ENCODE data around the gene RAPGEF3. TPM values are rescaled to one million over a fixed set of nuclear protein-coding genes. Genes with fewer than 3 reads are reported as not detected.

RAPGEF3 gene
- total and polyA plus RNA-seq, 3 donors from 2014 or later: 13.9 to 30.2 (median 24.6) TPM

DNA sequence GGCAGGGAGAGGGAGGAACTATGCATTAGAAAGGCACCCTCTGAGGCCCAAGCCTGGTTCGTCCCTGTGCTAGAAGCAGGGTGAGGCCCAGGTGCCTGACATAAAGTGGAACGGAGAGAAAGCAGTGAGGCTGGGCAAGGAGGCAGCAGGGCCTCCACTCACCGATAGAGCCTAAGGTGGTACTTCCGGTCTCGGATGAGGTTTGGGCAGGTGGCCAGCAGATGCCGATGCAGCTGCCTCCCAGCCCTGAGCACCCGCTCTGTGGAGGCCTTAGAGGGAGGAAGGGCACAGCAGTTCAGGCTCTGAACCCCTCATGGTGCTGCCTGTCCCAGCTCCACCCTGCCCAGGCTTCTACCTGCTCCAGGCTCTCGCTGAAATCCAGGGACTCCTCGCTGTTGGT is 7.1 kb downstream of the RAPGEF3 start:
- Histone ChIP-seq H3K9me3 (no peaks in the 10 kb centered on the region), H3K4me1 (peaks cover 29% of the 10 kb centered on the region), H3K36me3 (ENCODE audit: low read depth, missing control alignments) (no peaks in the 10 kb centered on the region), H3K27me3 (no peaks in the 10 kb centered on the region), H3K4me3 (no peak overlapping the region), H3K27ac (no peak overlapping the region)
- TF ChIP-seq, protein P1, sequence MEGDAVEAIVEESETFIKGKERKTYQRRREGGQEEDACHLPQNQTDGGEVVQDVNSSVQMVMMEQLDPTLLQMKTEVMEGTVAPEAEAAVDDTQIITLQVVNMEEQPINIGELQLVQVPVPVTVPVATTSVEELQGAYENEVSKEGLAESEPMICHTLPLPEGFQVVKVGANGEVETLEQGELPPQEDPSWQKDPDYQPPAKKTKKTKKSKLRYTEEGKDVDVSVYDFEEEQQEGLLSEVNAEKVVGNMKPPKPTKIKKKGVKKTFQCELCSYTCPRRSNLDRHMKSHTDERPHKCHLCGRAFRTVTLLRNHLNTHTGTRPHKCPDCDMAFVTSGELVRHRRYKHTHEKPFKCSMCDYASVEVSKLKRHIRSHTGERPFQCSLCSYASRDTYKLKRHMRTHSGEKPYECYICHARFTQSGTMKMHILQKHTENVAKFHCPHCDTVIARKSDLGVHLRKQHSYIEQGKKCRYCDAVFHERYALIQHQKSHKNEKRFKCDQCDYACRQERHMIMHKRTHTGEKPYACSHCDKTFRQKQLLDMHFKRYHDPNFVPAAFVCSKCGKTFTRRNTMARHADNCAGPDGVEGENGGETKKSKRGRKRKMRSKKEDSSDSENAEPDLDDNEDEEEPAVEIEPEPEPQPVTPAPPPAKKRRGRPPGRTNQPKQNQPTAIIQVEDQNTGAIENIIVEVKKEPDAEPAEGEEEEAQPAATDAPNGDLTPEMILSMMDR (IDR thresholded peaks at IDR 0.05): no peak
- no peak for TF ChIP-seq POLR2A (IDR thresholded peaks at IDR 0.05)
- intact Hi-C loops (cut with DNase I; ENCODE audit: low total_unique reads): no loop called here
- no peak for DNase-seq
- 80 to 83% methylated on average over 7 to 8 of the region's 9 CpGs for WGBS, 2 donors

DNA sequence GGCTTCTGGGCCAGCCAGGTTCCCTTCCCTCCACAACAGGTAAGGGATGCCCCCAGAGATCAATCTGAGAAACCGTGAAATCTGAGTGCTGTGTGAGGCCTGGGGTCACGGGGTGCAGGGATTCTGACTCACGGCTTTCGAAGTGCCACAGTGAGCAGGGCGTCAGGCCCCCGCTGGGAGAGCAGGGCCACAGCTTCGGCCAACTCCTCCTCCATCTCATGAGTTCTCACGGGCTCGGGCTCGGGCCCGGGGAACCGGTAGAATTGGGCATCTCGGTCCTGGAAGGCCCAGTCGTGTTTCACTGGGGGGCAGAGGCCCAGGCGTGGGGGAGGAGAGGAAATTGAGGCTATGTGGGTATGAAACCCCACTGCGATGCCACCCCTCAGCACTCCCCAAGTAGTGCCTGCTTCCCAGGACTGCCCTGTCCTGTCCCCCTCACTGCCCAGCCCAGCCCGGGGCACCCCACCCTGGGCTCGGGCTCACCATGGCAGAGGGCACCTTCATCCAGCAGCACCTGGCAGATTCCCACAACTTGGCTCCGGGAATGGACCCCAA is 7.7 kb downstream of the RAPGEF3 start:
- Histone ChIP-seq H3K4me1 (peaks cover 29% of the 10 kb centered on the region), H3K27me3 (no peaks in the 10 kb centered on the region), H3K4me3 (no peak overlapping the region), H3K27ac (no peak overlapping the region), H3K9me3 (no peaks in the 10 kb centered on the region), H3K36me3 (ENCODE audit: low read depth, missing control alignments) (no peaks in the 10 kb centered on the region)
- WGBS, 2 donors: 78 to 88% methylated on average over 4 to 19 of the region's 19 CpGs
- intact Hi-C loops (cut with DNase I; ENCODE audit: low total_unique reads): no loop called here
- TF ChIP-seq, protein P1 (IDR thresholded peaks at IDR 0.05): no peak
- TF ChIP-seq POLR2A (IDR thresholded peaks at IDR 0.05): no peak
- no peak for DNase-seq

DNA sequence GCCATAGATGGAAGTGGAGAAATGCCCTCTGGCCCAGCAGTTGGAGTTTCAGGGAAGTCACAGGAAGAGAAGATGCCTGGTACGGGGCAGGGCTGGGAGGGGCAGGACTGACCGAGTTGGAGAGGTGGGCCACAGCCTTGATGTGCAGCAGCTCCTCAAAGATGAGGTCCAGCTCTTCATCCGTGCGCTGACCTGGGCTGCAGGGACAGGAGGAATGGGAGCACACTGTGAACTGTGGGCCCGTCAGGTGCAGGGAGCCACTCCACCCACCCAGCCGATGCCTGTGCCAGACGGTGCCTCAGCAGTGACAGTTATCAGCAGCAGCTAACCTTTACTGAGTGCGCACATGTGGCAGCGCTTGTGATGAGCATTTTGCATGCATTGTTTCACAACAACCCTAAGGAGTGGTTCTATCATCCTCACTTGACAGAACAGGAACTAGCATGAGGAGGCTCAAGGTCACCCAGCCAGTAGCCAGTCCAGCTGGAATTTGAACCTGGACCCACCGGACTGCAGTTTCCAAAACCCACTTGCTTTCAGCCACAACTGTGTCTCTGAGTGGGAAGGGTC is 8.4 kb downstream of the RAPGEF3 start:
- no peak overlapping the region for H3K4me3 ChIP-seq
- intact Hi-C loops (cut with DNase I; ENCODE audit: low total_unique reads): no loop called here
- H3K27me3 ChIP-seq: no peaks in the 10 kb centered on the region
- no peaks in the 10 kb centered on the region for H3K36me3 ChIP-seq (ENCODE audit: low read depth, missing control alignments)
- DNase-seq: no peak
- no peaks in the 10 kb centered on the region for H3K9me3 ChIP-seq
- H3K4me1 ChIP-seq: peaks cover 23% of the 10 kb centered on the region
- no peak for TF ChIP-seq POLR2A (IDR thresholded peaks at IDR 0.05)
- TF ChIP-seq, protein P1 (IDR thresholded peaks at IDR 0.05): no peak
- no peak overlapping the region for H3K27ac ChIP-seq
- WGBS, 2 donors: 68 to 86% methylated on average over 4 to 10 of the region's 10 CpGs

DNA sequence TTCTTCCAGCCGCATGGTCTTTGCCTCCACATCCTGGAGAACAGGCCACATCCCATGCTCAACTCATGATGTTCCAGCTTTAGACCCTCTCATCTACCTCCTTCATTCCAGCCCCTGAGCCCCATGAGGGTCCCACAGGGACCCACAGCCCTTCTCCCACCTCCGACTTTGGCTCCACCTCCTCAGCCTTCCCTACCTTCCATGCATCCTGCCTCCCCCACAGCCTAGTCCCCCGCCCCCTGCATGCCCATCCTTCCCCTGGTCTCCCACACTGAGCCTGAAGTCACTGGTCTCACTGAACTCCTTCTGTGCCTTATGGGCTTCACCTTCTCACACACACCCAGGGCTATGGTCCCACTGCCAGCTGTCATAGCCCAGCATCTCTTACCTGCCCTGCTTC is 9.8 kb downstream of the RAPGEF3 start:
- TF ChIP-seq, protein P1 (IDR thresholded peaks at IDR 0.05): no peak
- TF ChIP-seq POLR2A (IDR thresholded peaks at IDR 0.05): no peak
- Histone ChIP-seq H3K36me3 (ENCODE audit: low read depth, missing control alignments) (no peaks in the 10 kb centered on the region), H3K4me1 (peaks cover 18% of the 10 kb centered on the region), H3K9me3 (no peaks in the 10 kb centered on the region), H3K27ac (no peak overlapping the region), H3K27me3 (no peaks in the 10 kb centered on the region), H3K4me3 (no peak overlapping the region)
- intact Hi-C loops (cut with DNase I; ENCODE audit: low total_unique reads): no loop called here
- DNase-seq: no peak
- WGBS, 2 donors: 92 to 99% methylated on average over 3 of the region's 3 CpGs

DNA sequence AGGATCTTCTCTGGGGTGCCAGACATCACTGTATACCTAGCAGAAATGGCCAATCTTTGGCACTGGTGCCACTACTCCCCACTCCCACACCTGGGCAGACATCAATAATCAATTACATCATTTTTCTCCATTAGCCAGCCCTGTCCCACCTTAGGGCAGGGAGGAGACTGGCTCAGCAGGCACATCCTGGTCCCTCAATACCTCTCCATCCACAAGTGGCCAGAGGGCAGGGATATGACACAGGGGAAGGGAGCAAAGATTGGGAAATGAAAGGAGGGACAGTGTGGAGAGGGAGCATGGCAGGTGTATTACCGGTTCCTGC is 10.2 kb downstream of the RAPGEF3 start:
- H3K9me3 ChIP-seq: no peaks in the 10 kb centered on the region
- no peak for DNase-seq
- H3K27me3 ChIP-seq: no peaks in the 10 kb centered on the region
- TF ChIP-seq POLR2A (IDR thresholded peaks at IDR 0.05): no peak
- TF ChIP-seq, protein P1 (IDR thresholded peaks at IDR 0.05): no peak
- H3K4me3 ChIP-seq: no peak overlapping the region
- WGBS, 2 donors: 75 to 80% methylated on average over 1 of the region's 1 CpG
- intact Hi-C loops (cut with DNase I; ENCODE audit: low total_unique reads): no loop called here
- no peaks in the 10 kb centered on the region for H3K36me3 ChIP-seq (ENCODE audit: low read depth, missing control alignments)
- H3K4me1 ChIP-seq: peaks cover 14% of the 10 kb centered on the region
- H3K27ac ChIP-seq: no peak overlapping the region
